Heart right ventricle (tissue), 16 donors: ENCODE measurements around the gene CSNK1A1. TPM values are rescaled to one million over a fixed set of nuclear protein-coding genes. Genes with fewer than 3 reads are reported as not detected.

Experiments used
- ATAC-seq, 8 donors: fragments of 200-7000 bp; cut with Tn5 transposase; one replicate each; pipeline ENCODE4 v1.9.1; 2020; ENCODE audit warnings: mild to moderate bottlenecking in 8 of 8, moderate library complexity in 8 of 8, moderate number of reproducible peaks in 1 of 8
- DNase-seq, 2 donors: peaks; one replicate each; pipeline ENCODE4 v3.0.0-alpha.2; 2020
- H3K27ac ChIP-seq, 10 donors: fragments of 200-600 bp; sonication (generic) in 2 of 10; one replicate each; pipeline versions ENCODE4 v1.5.0 to v1.8.0; 2020 to 2022; ENCODE audit warnings: mild to moderate bottlenecking in 3 of 10
- H3K27me3 ChIP-seq, 7 donors: fragments of 200-600 bp; one replicate each; pipeline ENCODE4 v1.8.0; 2021 to 2022; ENCODE audit warnings: mild to moderate bottlenecking in 2 of 7
- H3K36me3 ChIP-seq, 9 donors: fragments of 200-600 bp; sonication (generic) in 1 of 9; one replicate each; pipeline versions ENCODE4 v1.5.0 to v1.8.0; 2020 to 2022; ENCODE audit warnings: mild to moderate bottlenecking in 2 of 9
- H3K4me1 ChIP-seq, 9 donors: fragments of 200-600 bp; sonication (generic) in 1 of 9; one replicate each; pipeline versions ENCODE4 v1.5.0 to v1.8.0; 2020 to 2022; ENCODE audit warnings: mild to moderate bottlenecking in 4 of 9
- H3K4me3 ChIP-seq, 10 donors: fragments of 200-600 bp; sonication (generic) in 2 of 10; one replicate each; pipeline versions ENCODE4 v1.5.0 to v1.8.0; 2020 to 2022; ENCODE audit warnings: mild to moderate bottlenecking in 7 of 10, moderate library complexity in 2 of 10
- H3K9me3 ChIP-seq, 11 donors: fragments of 200-600 bp in 10 of 11; sonication (generic) in 2 of 11; one replicate each; pipeline versions ENCODE4 v1.5.0 to v1.8.0; 2013 to 2022; ENCODE audit warnings: mild to moderate bottlenecking in 2 of 11, control low read depth in 1 of 11, moderate library complexity in 1 of 11
- WGBS, 2 donors: extraction: QIAGEN DNeasy Blood & Tissue Kit; methylation state at CpG; one replicate each; pipeline ENCODE4 v1.1.7; 2013; ENCODE audit warnings: inconsistent platforms in 1 of 2; 5-methylcytosine and 5-hydroxymethylcytosine counted together
- intact Hi-C, 10 donors: fragments of 100-400 bp; cut with DNase I; formaldehyde crosslinking; loops; one replicate each; pipeline versions ENCODE4 v1.11.1 to v1.14.2; 2022
- polyA plus RNA-seq, 2 donors: library from polyadenylated mRNA; stranded (reverse); fragments of 200-250 nt; gene quantifications; one replicate each; pipeline ENCODE4 v1.2.3, GENCODE V29; 2013
- total RNA-seq, 10 donors: library from RNA; stranded (reverse); fragmentation: NEBNext Ultra II Directional in 3 of 10; extraction: Animal tissue kit (Norgen Biotek cat#: 25700) in 3 of 10; gene quantifications; one replicate each; pipeline versions ENCODE4 v1.2.1 to v1.2.4, GENCODE V29; 2021 to 2023
- TF ChIP-seq, protein P1 (sequence below), 9 donors: fragments of 200-600 bp; sonication (generic) in 2 of 9; IDR thresholded peaks; one replicate each; pipeline versions ENCODE4 v1.5.0 to v1.8.0; 2021 to 2022; ENCODE audit warnings: antibody characterized with exemption in 9 of 9, mild to moderate bottlenecking in 5 of 9, moderate library complexity in 1 of 9
- donor health status: Arrhythmogenic right ventricular cardiomyopathy.
- donor health status: ischemic (EF 13 %, LVEDD 7.1; RV severe dilation, severe dysfunction).
- donor health status: healthy with polysubstance abuse.
- donor health status: DM: no; HTN: yes; CAD: no.
- donor health status: DM: no; HTN: no; CAD: no.
- donor health status: ischemic (EF 25% LVEDD 6.9; RV normal size, moderate dysfunction).
- donor health status: ischemic (EF 25% LVEDD 5.7; RV mildly dilated, moderate dysfunction).
- donor health status: healthy.
- donor health status: DM: yes; HTN: yes; CAD: no.
- donor health status: Ischemic cardiomyopathy.
- donor health status: ischemic (EF 35%, LVEDD 5.7; RV mildly dilated, moderate dysfunction).
- donor health status: nonischemic (EF 11% LVEDD 7.7; RV severe dilation, severe dysfunction).
- donor health status: DM: yes; HTN: yes; CAD: no.
- donor health status: PGD.
- donor health status: ischemic (EF 29% LVEDD 5.4; RV normal size, mild dysfunction).
- donor health status: nonischemic (EF 23%, LVEDD 6.1; RV moderate dilation, normal function).

The CSNK1A1 gene
- total and polyA plus RNA-seq, 12 donors: 47.9 to 363 (median 212) TPM

DNA sequence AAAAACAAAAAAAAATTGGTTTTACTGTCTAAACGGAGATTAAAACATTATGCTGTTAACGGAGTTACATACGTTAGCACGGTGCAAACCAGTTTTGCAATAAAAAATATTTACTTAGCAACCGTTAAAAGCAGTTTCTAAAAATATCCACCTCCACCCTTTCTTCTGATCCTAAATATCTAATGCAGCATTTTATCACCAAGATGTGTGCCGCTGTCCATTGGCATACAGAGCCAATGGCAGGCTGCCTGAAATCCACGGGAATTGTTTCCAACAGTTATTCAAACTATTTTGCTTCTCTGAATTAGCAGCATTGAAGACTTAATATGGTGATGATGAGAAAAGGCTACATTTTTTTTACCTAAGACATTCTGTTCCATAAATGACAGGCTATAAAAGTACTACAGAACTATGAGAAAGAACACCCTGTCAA lies 61.6 kb downstream of the CSNK1A1 start:
- intact Hi-C loops: loop anchor here in 5 of 10 donors (5.0 to 10.0 kb wide), 4 partner anchors 37 to 65 kb away; partner anchors contain the start of gene CSNK1A1 (in 3 of the 5)
- H3K27me3 ChIP-seq: no peaks in the 10 kb centered on the region
- ATAC-seq (peak in 2 of 8 donors; percentile 4 to 10), DNase-seq (peak in 1 of 2 donors; percentile 57)
- no peaks in the 10 kb centered on the region for H3K9me3 ChIP-seq
- peaks cover 0 to 26% (median 8%) of the 10 kb centered on the region in 9 donors for H3K36me3 ChIP-seq
- TF ChIP-seq, protein P1, sequence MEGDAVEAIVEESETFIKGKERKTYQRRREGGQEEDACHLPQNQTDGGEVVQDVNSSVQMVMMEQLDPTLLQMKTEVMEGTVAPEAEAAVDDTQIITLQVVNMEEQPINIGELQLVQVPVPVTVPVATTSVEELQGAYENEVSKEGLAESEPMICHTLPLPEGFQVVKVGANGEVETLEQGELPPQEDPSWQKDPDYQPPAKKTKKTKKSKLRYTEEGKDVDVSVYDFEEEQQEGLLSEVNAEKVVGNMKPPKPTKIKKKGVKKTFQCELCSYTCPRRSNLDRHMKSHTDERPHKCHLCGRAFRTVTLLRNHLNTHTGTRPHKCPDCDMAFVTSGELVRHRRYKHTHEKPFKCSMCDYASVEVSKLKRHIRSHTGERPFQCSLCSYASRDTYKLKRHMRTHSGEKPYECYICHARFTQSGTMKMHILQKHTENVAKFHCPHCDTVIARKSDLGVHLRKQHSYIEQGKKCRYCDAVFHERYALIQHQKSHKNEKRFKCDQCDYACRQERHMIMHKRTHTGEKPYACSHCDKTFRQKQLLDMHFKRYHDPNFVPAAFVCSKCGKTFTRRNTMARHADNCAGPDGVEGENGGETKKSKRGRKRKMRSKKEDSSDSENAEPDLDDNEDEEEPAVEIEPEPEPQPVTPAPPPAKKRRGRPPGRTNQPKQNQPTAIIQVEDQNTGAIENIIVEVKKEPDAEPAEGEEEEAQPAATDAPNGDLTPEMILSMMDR (IDR thresholded peaks at IDR 0.05): no peak
- peak overlapping the region; percentile 0 to 94 (median 90) for H3K27ac ChIP-seq
- peaks cover 21 to 78% (median 48%) of the 10 kb centered on the region in 9 donors for H3K4me1 ChIP-seq
- H3K4me3 ChIP-seq: no peak overlapping the region
- WGBS, 2 donors: 7% methylated on average over 7 of the region's 7 CpGs

DNA sequence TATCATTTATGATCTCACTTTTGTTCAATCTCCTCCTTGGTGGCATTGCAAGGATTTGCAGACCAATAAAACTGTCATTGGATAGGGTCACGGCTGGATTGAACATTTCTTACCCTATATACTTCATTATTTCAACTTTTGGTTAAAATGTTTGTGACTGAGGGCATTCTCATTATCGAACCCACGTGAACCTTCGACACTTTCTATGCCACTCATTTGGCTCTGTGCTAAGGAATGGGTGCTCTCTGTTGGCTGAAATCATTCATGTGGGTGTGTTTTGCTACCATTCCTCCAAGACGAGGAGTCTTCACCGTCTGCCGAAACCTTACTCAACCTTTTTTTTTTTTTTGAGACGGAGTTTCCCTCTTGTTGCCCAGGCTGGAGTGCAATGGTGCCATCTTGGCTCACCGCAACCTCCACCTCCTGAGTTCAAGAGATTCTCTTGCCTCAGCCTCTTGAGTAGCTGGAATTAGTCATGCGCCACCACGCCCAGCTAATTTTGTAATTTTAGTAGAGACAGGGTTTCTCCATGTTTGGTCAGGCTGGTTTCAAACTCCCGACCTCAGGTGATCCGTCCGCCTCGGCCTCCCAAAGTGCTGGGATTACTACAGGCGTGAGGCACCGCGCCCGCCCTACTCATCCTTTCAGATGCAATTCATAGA lies 62.5 kb downstream of the CSNK1A1 start:
- H3K4me3 ChIP-seq: no peak overlapping the region
- DNase-seq (no peak), ATAC-seq (no peak)
- intact Hi-C loops: loop anchor here in 4 of 10 donors (5.0 kb wide), 3 partner anchors 36 to 64 kb away; partner anchors contain the start of gene CSNK1A1 (in 1 of the 4)
- H3K27ac ChIP-seq: peak overlapping the region; percentile 8 to 94 (median 90)
- H3K9me3 ChIP-seq: no peaks in the 10 kb centered on the region
- TF ChIP-seq, protein P1 (IDR thresholded peaks at IDR 0.05): no peak
- 86 to 88% methylated on average over 19 of the region's 19 CpGs for WGBS, 2 donors
- peaks cover 21 to 79% (median 48%) of the 10 kb centered on the region in 9 donors for H3K4me1 ChIP-seq
- peaks cover 0 to 18% (median 0%) of the 10 kb centered on the region in 9 donors for H3K36me3 ChIP-seq
- no peaks in the 10 kb centered on the region for H3K27me3 ChIP-seq

- H3K4me3 ChIP-seq: no peak overlapping the region
- 70 to 77% methylated on average over 2 of the region's 2 CpGs for WGBS, 2 donors
- peaks cover 21 to 79% (median 48%) of the 10 kb centered on the region in 9 donors for H3K4me1 ChIP-seq
- ATAC-seq (no peak), DNase-seq (no peak)
- no peaks in the 10 kb centered on the region for H3K27me3 ChIP-seq
- H3K9me3 ChIP-seq: no peaks in the 10 kb centered on the region
- H3K27ac ChIP-seq: peak overlapping the region; percentile 82 to 94 (median 90)
- peaks cover 0 to 7% (median 0%) of the 10 kb centered on the region in 9 donors for H3K36me3 ChIP-seq
- intact Hi-C loops: loop anchor here in 5 of 10 donors (2.0 to 5.0 kb wide), 5 partner anchors 31 to 65 kb away; partner anchors contain the start of gene CSNK1A1 (in 2 of the 5)
- TF ChIP-seq, protein P1 (IDR thresholded peaks at IDR 0.05): no peak
Observed at GRCh38 chr5:149487672-149488071, 63.6 kb downstream of the CSNK1A1 start.

DNA sequence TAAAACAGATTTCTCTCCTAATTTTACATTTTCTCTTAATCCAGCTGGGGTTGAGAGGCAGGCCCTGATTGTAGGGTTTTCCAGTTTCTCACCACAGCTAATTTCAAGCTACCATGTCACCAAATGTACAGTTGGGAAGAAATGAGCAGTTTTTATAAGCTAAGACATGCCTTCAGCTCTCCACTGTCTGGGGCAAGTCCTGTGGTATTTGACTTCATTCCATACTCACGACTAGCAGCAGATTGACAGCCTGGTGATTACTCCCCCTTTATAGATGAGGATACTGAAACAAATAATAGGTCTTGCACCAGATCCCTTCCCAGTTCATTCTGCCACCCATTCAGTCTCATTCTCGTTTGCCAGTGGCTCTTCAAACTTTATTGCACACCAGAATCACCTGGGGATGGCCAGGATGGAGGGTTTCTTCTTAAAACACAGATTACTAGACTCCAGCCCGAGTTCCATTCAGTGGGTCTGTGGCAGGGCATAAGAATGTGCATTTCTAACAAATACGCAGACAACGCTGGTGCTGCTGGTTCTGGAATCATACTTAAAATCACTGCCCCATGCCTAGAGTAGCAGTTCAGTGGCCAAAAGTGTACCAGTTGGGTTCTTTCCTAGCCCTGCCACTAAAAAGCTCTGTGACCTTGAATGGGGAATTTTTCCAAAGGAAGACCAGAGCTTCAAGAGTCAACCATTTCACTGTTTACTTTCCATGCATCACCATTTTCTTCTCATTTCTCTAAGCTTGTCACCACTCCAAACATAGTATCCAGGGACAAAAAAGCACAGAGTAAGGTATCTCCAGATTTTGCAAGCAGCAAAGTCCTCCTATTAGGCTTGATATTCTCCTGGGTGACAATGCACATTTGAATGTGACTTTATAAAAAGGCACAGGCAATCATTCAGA lies 64.3 kb downstream of the CSNK1A1 start:
- ATAC-seq (no peak), DNase-seq (no peak)
- Histone ChIP-seq H3K4me3 (no peak overlapping the region), H3K27ac (peak overlapping the region; percentile 82 to 94 (median 90)), H3K27me3 (no peaks in the 10 kb centered on the region), H3K9me3 (no peaks in the 10 kb centered on the region), H3K4me1 (peaks cover 21 to 73% (median 48%) of the 10 kb centered on the region in 9 donors), H3K36me3 (no peaks in the 10 kb centered on the region)
- intact Hi-C loops: loop anchor here in 5 of 10 donors (2.0 to 5.0 kb wide), 5 partner anchors 30 to 65 kb away; partner anchors contain the start of gene CSNK1A1 (in 2 of the 5)
- 67 to 68% methylated on average over 5 of the region's 5 CpGs for WGBS, 2 donors
- TF ChIP-seq, protein P1 (IDR thresholded peaks at IDR 0.05): no peak
